DMS79 treated with DMSO at 0.1 percent for 48 hours (cell line): ENCODE results near the gene TUBGCP6.
"Not testable (repeated sequence)": the region's sequence is repeated elsewhere in the genome, so short reads cannot be mapped to it uniquely, and the experiment has no call there.

Experiments used
- DNase-seq: peaks from one replicate; lab custom pipeline; 2025; lab: John Stamatoyannopoulos, UW

TUBGCP6 gene

GRCh38 chr22:50280022-50280707 is 35.3 kb upstream of the TUBGCP6 start:
- DNase-seq: no peak

DNA sequence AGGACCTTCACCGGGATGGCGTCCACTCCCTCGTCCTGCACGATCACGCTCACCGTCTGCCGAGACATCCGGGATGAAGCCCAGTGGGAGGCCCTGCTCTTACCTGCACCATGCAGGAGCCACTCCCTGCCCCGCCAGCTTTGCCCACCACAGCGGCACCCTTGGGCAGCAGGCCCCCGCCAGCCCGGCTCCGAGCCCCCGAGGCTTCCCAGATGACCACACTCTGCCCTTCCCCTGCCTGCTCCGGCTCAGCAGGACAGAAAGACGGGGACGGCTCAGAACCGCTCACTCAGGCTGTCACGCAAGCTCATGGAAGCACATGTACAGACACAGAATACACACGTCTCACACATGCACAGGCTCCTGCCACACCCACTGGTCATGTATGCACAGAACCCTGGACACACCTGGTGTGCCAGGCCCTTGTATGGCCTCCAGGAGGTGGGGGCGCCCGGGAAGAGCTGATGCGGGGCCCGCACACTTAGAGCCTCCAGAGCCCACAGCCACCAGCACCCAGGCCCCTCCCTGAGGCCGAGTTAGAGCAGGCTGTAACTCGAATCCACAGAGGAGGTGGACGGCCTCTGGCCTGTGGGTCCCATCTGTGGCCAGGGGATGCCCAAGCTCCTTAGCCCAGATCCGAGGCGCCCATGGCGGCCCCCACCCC is 34.3 kb upstream of the TUBGCP6 start:
- DNase-seq: no peak

- DNase-seq: no peak
Measured at GRCh38 chr22:50278461-50278860, 33.6 kb upstream of the TUBGCP6 start.

- DNase-seq: no peak
Measured at GRCh38 chr22:50277761-50278160, 32.9 kb upstream of the TUBGCP6 start.

DNA sequence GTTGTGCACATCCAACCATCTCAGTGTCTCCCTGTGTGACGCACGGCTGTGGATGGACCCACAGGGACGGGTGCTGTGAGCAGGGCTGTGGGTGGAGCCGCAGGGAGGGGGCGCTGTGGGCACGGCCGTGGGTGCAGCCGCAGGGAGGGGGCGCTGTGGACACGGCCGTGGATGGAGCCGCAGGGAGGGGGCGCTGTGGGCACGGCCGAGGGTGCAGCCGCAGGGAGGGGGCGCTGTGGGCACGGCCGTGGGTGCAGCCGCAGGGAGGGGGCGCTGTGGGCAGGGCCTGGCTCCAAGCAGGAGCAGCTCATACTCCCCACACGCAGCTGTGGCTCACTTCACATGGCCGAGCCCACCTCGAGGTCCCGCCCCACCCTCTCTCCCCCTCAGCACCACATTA is 31.3 kb upstream of the TUBGCP6 start:
- no peak for DNase-seq

DNA sequence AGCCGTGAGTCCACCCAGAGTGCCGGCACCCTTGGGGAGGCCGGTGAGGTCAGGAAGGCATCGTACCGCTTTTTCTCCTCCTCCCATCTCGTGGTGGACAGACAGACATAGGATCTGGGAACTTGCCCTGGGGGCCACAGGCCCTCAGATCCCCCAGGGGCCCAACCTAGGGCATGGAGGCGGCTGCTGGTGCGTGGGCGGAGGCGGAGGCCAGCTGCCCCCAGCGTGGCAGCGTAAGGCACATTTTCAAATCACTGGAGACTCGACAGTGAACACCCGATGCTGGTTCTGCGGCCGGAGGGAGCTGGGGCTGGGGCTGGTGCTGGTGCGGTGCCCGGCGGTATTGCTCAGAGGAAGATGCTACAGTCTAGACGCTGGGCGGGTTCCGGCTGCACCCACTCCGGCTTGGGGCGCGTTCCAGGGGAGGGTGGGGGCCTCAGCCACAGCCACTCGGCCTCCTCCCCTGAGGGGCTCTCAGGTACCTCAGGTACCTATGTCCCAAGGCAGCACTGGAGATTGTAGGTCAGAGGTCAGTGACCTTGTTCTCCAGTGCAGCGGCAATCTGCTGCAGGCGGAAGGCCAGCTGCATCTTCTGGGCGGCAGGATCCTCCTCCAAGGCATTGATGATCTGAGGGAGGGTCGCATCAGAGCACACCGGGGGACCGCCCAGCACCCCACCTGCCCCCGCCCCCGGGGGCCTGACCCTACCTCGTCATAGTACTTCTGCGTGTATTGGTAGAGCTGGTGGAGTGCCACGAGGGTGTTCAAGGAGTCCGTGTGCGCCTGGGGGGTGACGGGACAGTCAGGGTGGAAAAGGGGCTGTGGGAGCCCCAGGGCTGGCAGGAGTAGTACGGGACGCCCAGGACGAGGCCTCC is 30.6 kb upstream of the TUBGCP6 start:
- no peak for DNase-seq

DNA sequence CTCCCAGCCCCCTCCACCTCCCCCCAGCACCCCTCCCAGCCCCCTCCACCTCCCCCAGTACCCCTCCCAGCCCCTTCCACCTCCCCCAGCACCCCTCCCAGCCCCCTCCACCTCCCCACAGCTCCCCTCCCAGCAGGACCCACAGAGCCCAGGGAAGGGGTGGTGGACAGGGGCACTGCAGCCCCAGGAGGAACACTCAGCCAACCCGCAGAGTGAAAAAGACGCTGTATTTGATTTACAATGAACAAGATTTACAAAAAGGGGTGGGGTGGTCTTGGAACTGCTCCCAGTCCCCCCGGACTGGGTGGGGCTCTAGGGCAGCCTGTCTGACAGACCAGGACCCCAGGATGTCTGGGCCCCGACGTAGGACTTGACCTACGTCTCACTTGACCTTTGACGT is 29.9 kb upstream of the TUBGCP6 start:
- no peak for DNase-seq

DNA sequence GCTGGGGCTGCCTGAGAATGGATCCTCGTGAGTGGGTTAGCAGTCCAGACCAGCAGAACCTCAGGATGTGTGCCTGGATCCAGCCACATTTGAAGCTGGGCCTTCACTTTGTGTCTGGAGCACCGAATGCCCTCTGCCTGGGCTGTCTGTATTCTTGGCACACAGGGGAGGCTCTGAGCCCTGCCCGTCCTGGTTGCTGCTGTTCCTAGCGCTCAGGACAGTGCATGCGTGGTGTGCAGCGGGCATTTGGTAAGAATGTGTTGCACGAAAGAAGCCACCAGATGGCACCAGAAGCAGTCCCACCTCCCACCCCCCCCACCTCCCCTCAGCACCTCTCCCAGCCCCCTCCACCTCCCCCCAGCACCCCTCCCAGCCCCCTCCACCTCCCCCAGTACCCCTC is 29.5 kb upstream of the TUBGCP6 start:
- DNase-seq: peak; percentile 1

DNA sequence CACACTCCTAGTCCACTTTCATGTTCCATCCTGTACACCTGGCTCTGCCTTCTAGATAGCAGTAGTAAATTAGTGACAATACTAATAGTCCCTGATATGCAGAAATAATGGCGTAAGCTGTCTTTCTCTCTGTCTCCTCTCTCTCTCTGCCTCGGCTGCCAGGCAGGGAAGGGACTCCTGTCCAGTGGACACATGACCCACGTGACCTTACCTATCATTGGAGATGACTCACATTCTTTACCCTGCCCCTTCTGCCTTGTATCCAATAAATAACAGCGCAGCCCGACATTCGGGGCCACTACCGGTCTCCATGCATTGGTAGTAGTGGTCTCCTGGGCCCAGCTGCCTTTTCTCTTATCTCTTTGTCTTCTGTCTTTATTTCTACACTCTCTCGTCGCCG is 29.0 kb upstream of the TUBGCP6 start:
- not testable (repeated sequence) for DNase-seq

DNA sequence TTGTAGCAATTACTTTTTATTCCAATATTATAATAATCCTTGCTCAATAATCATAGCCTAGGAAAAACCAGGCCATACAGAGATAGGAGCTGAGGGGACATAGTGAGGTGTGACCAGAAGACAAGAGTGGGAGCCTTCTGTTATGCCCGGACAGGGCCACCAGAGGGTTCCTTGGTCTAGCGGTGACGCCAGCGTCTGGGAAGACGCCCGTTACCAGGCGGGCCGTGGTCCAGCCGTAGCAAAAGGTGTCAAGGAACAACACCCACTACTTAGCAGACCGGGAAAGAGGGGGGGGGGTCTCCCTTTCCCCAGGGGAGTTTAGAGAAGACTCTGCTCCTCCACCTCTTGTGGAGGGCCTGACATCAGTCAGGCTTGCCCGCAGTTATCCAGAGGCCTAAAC is 28.5 kb upstream of the TUBGCP6 start:
- DNase-seq: not testable (repeated sequence)

DNA sequence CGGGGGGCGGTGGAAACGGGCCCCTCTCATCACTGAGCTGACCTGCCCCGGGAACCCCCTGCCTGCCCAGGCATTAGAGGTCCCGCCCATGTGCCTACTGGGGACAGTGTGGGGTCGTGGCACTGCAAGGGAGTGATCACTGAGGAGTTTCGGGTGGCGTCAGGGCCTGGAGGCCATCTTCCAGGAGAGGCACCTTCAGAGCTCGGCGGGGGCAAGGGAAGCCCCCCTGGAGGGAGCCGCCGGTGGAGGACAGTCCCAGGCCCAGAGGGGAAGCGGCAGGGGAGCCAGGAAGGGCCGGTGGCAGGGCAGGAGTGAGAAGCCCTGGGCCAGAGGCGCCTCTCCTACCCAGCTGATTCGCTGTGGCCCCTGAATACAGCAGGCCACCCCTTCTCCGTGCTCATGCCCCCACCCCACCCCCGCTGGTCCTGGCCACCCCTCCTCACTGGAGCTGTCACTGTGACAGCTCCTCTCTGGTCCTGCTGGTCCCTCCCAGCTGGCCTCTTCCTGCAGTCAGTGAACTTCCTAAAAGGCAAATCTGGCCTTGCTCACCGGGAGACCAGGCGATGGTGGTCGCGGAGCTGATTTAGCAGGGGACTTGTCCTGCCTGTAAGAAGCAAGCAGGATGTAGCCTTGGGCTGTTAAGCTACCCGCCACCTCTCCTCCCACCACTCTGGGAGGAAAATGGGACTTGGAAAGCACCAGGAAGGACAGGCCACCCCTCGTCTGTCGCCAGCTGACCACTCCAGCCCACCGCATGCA is 27.4 kb upstream of the TUBGCP6 start:
- DNase-seq: no peak

- peak; percentile 22 for DNase-seq
Measured at GRCh38 chr22:50271519-50271970, 26.7 kb upstream of the TUBGCP6 start.

GRCh38 chr22:50270666-50271394 is 26.0 kb upstream of the TUBGCP6 start:
- DNase-seq: peak; percentile 1

DNA sequence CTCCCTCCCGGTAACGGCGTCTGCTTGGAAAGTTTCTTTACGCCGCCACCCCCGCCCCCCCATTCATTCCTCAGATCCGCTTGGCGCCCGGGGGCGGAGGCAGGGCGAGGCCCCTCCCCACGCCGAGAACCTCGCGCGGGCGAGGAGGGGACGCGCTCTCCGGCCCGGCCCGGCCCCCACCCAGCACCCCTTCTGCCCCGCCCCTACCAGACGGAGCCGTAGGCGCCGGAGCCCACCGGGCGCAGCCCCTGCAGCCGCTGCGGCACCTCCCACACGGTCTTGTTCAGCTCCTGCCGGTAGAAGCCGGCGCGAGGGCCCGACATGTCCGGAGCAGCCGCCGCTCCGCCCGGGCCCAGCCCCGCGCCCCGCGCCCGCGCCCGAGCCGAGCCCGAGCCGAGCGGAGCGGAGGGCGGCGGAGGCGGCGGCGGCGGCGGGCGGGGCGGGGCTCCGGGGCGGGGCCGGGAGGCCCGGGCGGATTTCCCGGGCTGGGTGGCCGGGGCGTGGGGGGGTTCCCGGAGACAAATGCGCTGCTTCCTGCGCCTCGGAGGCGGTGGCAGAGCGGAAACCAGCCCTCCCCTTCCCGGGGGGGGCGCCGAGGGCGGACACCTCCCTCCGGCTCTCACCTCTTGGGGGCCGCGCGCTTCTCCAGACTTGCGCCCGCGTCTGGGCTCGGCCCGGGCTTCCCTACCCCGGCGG is 25.3 kb upstream of the TUBGCP6 start, which contains the start of gene MAPK11:
TSS of gene MAPK11 (minus strand) at position 411 of the 696 bp plus-strand sequence. CDS start at position 323, 88 bp downstream.
- peak; percentile 1 for DNase-seq

GRCh38 chr22:50269573-50269969 is 24.7 kb upstream of the TUBGCP6 start:
- DNase-seq: no peak

DNA sequence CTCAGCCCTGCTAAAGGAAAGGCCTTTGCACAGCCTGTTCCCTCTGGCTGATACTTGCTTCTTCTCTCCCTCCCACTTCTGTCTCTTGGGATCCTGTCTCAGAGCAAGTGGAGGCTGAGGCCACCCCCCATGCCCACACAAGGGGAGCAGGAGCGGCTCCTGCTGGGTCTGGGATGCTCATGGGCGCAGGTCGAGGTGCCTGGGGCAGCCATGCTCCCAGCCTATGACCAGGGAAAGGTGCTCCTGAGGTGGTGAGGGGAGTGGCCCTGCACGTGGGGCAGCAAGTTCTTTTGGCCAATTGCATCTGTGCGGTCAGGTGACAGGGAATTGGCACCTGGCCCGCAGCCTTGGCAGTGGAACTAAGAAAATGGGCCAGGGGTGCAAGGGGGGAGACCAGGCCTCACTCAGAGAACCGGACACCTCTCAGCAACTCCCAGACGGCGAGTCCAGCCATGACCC is 23.9 kb upstream of the TUBGCP6 start:
- DNase-seq: peak; percentile 27

GRCh38 chr22:50267591-50268390 is 23.0 kb upstream of the TUBGCP6 start:
- no peak for DNase-seq

- no peak for DNase-seq
Measured at GRCh38 chr22:50266994-50267393, 22.2 kb upstream of the TUBGCP6 start.

DNA sequence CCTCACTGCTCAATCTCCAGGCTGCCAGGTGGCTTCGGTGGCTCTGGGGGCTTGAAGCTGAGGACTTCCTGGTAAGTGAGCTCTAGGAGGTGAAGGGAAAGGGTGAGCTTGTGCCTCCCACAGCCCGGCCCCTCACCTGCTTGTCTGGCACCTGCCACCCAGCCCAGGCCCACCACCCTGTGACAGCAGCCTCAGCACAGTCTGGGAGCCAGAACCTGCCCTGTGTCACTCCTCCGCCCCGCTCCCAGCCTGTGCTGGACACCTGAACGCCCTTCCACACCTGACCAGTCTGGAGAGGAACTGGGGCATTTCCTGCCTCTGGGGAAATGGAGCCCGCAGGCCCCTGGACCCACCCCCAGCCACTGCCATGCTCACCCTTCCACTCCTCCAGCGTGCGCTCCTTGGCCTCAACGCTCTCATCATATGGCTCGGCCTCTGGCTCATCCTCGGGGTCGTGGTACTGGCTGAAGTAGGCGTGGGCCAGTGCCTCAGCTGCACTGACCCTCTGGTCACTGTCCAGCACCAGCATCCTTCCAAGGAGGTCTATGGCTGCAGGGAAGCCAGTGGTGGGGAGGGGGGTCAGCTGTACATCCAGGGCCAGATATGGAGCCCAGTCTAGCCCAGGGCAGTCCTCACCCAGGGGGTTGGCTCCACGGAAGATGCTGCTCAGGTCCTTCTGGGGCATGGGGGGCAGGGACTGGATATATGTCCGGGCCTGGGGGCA is 20.3 kb upstream of the TUBGCP6 start:
- no peak for DNase-seq
